K562 (cell line): ENCODE measurements around the gene MATR3. TPM values are rescaled to one million over a fixed set of nuclear protein-coding genes. Genes with fewer than 3 reads are reported as not detected.

ENCODE experiments used
- CBFA2T3 ChIP-seq: fragments of 450-650 bp; IDR thresholded peaks from 2 replicates; pipeline ENCODE4 v1.6.1; 2017
- CEBPG ChIP-seq, 3 experiments: fragments of 200-800 bp in 1 of 3; sonication (Bioruptor generic) in 1 of 3; sonication (generic) in 1 of 3; formaldehyde crosslinking in 1 of 3; IDR thresholded peaks in 2 of 3; conservative IDR thresholded peaks in 1 of 3; 2 replicates each; pipeline versions ENCODE4 v1.6.1 to v1.8.0; 2016 to 2022; ENCODE audit warnings: missing compliant biosample characterization in 2 of 3, missing genetic modification characterization in 2 of 3, mild to moderate bottlenecking in 1 of 3, missing genetic modification reagents in 1 of 3
- FOXO4 ChIP-seq: fragments of 450-650 bp; formaldehyde crosslinking; IDR thresholded peaks from 2 replicates; pipeline ENCODE4 v1.4.0; 2020; ENCODE audit warnings: mild to moderate bottlenecking, moderate library complexity
- KAT2B ChIP-seq: IDR thresholded peaks from one replicate; pipeline ENCODE4 v1.6.1; 2012; ENCODE audit warnings: low read depth, mild to moderate bottlenecking, control low read depth, inconsistent platforms, low read length, moderate library complexity
- MCM2 ChIP-seq: fragments of 450-650 bp; IDR thresholded peaks from 2 replicates; pipeline ENCODE4 v1.6.1; 2017; ENCODE audit warnings: low read depth, mild to moderate bottlenecking
- MXI1 ChIP-seq: IDR thresholded peaks from 2 replicates; pipeline ENCODE4 v1.6.1; 2011; ENCODE audit warnings: low read depth, mild to moderate bottlenecking, improper control_type of control experiment, low read length
- NCOA2 ChIP-seq, 2 experiments: fragments of 450-650 bp; IDR thresholded peaks; 2 replicates each; pipeline ENCODE4 v1.6.1; 2018; ENCODE audit warnings: mild to moderate bottlenecking in 2 of 2, moderate library complexity in 1 of 2; ENCODE audit not compliant: partially characterized antibody in 2 of 2
- NELFE ChIP-seq: IDR thresholded peaks from 2 replicates; pipeline ENCODE4 v1.6.1; 2011; ENCODE audit warnings: mild to moderate bottlenecking; ENCODE audit not compliant: insufficient read depth, insufficient read length
- NKRF ChIP-seq: fragments of 450-650 bp; IDR thresholded peaks from 2 replicates; pipeline ENCODE4 v1.6.1; 2016; ENCODE audit warnings: borderline replicate concordance
- NR4A1 ChIP-seq, 2 experiments: fragments of 250-450 bp in 1 of 2; fragments of 450-650 bp in 1 of 2; sonication (Bioruptor Pico) in 1 of 2; IDR thresholded peaks; 2 replicates each; pipeline versions ENCODE4 v1.4.0 to v1.6.1; 2016 to 2020; ENCODE audit warnings: mild to moderate bottlenecking in 2 of 2, missing compliant biosample characterization in 1 of 2, missing genetic modification characterization in 1 of 2, moderate library complexity in 1 of 2
- OTX1 ChIP-seq: fragments of 450-650 bp; formaldehyde crosslinking; IDR thresholded peaks from 2 replicates; pipeline ENCODE4 v1.4.0; 2022; ENCODE audit warnings: mild to moderate bottlenecking
- RFX7 ChIP-seq: fragments of 250-450 bp; sonication (Bioruptor Pico); IDR thresholded peaks from 2 replicates; pipeline ENCODE4 v1.5.1; 2021; ENCODE audit warnings: mild to moderate bottlenecking
- SRSF3 ChIP-seq: fragments of 200-400 bp; formaldehyde crosslinking; IDR thresholded peaks from 2 replicates; pipeline ENCODE4 v1.6.1; 2016; ENCODE audit warnings: mild to moderate bottlenecking, low read length, moderate library complexity; ENCODE audit not compliant: insufficient read depth
- TCF7L2 ChIP-seq: fragments of 150-350 bp; IDR thresholded peaks from 2 replicates; pipeline ENCODE4 v1.6.1; 2016; ENCODE audit warnings: low read depth, mild to moderate bottlenecking, low read length, moderate library complexity
- TFAM ChIP-seq: fragments of 250-450 bp; sonication (Bioruptor Pico); conservative IDR thresholded peaks from 2 replicates; pipeline ENCODE4 v1.5.0; 2021; ENCODE audit warnings: mild to moderate bottlenecking, moderate library complexity
- TFE3 ChIP-seq: fragments of 450-650 bp; formaldehyde crosslinking; IDR thresholded peaks from 2 replicates; pipeline ENCODE4 v1.4.0; 2020; ENCODE audit warnings: mild to moderate bottlenecking, mixed read lengths
- ZFPM2 ChIP-seq: fragments of 250-450 bp; sonication (Bioruptor Pico); IDR thresholded peaks from 2 replicates; pipeline ENCODE4 v1.5.1; 2022; ENCODE audit warnings: mild to moderate bottlenecking
- ZNF512 ChIP-seq: IDR thresholded peaks from 2 replicates; pipeline ENCODE4 v1.6.1; 2016; ENCODE audit warnings: missing genetic modification characterization, missing compliant biosample characterization
- ZNF699 ChIP-seq: fragments of 250-450 bp; sonication (Bioruptor Pico); IDR thresholded peaks from 2 replicates; pipeline ENCODE4 v1.8.0; 2021; ENCODE audit warnings: mild to moderate bottlenecking, moderate library complexity; ENCODE audit not compliant: insufficient replicate concordance
- ZNF76 ChIP-seq: fragments of 250-450 bp; sonication (Bioruptor Pico); IDR thresholded peaks from 2 replicates; pipeline ENCODE4 v1.4.0; 2020; ENCODE audit warnings: mild to moderate bottlenecking, moderate library complexity, borderline replicate concordance
- polyA plus RNA-seq, 8 experiments: library from polyadenylated mRNA; depleted of rRNA in 4 of 8; stranded (reverse) in 5 of 8; unstranded in 3 of 8; fragments of >200 nt; fragmentation: Nextera tagmentation in 2 of 8; fragmentation: Illumina TruSeq in 1 of 8; extraction: Ambion mirVana in 2 of 8; extraction: Trizol in 1 of 8; gene quantifications; 2 replicates each; pipeline versions ENCODE4 v1.2.1 to v1.2.3, GENCODE V29; 2011 to 2014; ENCODE audit warnings: inconsistent platforms in 1 of 8, missing spikeins in 1 of 8
- total RNA-seq, 7 experiments: library from RNA; depleted of rRNA in 6 of 7; stranded (reverse); fragments of >200 nt in 6 of 7; fragmentation: Illumina TruSeq in 2 of 7; extraction: Trizol in 2 of 7; gene quantifications; 2 replicates each; pipeline versions ENCODE4 v1.2.1 to v1.2.3, GENCODE V29; 2011 to 2021; ENCODE audit warnings: low replicate concordance in 1 of 7

MATR3 gene
- total and polyA plus RNA-seq, 9 of the 15 experiments (the other 6 are each of a cell fraction or from before 2014, with no cell fraction given): 150 to 425 (median 263) TPM

GRCh38 chr5:139272471-139273321 lies 20.8 kb upstream of the MATR3 start (continued):
- TF ChIP-seq CEBPG (CRISPR knock-in tag; IDR thresholded peaks at IDR 0.05): no peak
- TF ChIP-seq CEBPG (tag; conservative IDR thresholded peaks at IDR 0.05 in 1 of 2, IDR thresholded peaks at IDR 0.05 in 1 of 2): no peak
- TF ChIP-seq CBFA2T3: peak; percentile 17; the same call in 1 of the 2 replicates
- no peak for TF ChIP-seq RFX7 (CRISPR knock-in tag)
- no peak for TF ChIP-seq NKRF
- TF ChIP-seq ZFPM2 (CRISPR knock-in tag): no peak
- no peak for TF ChIP-seq ZNF512
- TF ChIP-seq SRSF3: no peak
- TF ChIP-seq FOXO4 (CRISPR knock-in tag): no peak
- no peak for TF ChIP-seq TFAM
- TF ChIP-seq OTX1 (CRISPR knock-in tag): peak; percentile 67; the same call in 1 of the 2 replicates
- no peak for TF ChIP-seq TCF7L2
- TF ChIP-seq ZNF76 (CRISPR knock-in tag): no peak
- TF ChIP-seq KAT2B: no peak
- no peak for TF ChIP-seq NELFE
- no peak for TF ChIP-seq ZNF699
- peak; percentile 95 for TF ChIP-seq TFE3 (CRISPR knock-in tag)
- TF ChIP-seq MCM2: no peak
- no peak for TF ChIP-seq MXI1
- peak in 1 of 2 experiments; percentile 4 for TF ChIP-seq NCOA2 (IDR thresholded peaks at IDR 0.05; ENCODE audit: partially characterized antibody in 2 of 2)
- TF ChIP-seq NR4A1 (CRISPR knock-in tag; IDR thresholded peaks at IDR 0.05): no peak
- TF ChIP-seq NR4A1 (tag; IDR thresholded peaks at IDR 0.05): no peak
